ENCODE measurements around the gene ITPR1. TPM values are rescaled to one million over a fixed set of nuclear protein-coding genes. Genes with fewer than 3 reads are reported as not detected.

ITPR1 gene
- total and polyA plus RNA-seq, 2 experiments from 2014 or later: 6.8 to 21.0 TPM

DNA sequence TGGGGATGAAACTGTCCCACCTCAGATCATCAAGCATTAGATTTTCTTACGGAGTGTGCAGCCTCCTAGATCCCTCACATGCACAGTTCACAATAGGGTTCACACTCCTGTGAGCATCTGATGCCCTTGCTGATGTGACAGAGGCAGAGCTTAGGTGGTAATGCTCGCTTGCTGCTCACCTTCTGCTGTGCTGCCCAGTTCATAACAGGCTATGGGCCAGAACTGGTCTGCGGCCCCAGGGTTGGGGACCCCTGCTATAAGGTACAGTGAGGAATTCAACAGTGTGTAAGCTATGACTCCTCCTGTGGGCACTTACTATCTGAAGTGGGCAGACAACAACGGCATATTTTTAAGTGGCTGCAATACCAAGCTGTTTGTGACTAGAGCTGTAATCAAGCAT is 298.2 kb downstream of the ITPR1 start (continued):
- TF ChIP-seq, protein P1, sequence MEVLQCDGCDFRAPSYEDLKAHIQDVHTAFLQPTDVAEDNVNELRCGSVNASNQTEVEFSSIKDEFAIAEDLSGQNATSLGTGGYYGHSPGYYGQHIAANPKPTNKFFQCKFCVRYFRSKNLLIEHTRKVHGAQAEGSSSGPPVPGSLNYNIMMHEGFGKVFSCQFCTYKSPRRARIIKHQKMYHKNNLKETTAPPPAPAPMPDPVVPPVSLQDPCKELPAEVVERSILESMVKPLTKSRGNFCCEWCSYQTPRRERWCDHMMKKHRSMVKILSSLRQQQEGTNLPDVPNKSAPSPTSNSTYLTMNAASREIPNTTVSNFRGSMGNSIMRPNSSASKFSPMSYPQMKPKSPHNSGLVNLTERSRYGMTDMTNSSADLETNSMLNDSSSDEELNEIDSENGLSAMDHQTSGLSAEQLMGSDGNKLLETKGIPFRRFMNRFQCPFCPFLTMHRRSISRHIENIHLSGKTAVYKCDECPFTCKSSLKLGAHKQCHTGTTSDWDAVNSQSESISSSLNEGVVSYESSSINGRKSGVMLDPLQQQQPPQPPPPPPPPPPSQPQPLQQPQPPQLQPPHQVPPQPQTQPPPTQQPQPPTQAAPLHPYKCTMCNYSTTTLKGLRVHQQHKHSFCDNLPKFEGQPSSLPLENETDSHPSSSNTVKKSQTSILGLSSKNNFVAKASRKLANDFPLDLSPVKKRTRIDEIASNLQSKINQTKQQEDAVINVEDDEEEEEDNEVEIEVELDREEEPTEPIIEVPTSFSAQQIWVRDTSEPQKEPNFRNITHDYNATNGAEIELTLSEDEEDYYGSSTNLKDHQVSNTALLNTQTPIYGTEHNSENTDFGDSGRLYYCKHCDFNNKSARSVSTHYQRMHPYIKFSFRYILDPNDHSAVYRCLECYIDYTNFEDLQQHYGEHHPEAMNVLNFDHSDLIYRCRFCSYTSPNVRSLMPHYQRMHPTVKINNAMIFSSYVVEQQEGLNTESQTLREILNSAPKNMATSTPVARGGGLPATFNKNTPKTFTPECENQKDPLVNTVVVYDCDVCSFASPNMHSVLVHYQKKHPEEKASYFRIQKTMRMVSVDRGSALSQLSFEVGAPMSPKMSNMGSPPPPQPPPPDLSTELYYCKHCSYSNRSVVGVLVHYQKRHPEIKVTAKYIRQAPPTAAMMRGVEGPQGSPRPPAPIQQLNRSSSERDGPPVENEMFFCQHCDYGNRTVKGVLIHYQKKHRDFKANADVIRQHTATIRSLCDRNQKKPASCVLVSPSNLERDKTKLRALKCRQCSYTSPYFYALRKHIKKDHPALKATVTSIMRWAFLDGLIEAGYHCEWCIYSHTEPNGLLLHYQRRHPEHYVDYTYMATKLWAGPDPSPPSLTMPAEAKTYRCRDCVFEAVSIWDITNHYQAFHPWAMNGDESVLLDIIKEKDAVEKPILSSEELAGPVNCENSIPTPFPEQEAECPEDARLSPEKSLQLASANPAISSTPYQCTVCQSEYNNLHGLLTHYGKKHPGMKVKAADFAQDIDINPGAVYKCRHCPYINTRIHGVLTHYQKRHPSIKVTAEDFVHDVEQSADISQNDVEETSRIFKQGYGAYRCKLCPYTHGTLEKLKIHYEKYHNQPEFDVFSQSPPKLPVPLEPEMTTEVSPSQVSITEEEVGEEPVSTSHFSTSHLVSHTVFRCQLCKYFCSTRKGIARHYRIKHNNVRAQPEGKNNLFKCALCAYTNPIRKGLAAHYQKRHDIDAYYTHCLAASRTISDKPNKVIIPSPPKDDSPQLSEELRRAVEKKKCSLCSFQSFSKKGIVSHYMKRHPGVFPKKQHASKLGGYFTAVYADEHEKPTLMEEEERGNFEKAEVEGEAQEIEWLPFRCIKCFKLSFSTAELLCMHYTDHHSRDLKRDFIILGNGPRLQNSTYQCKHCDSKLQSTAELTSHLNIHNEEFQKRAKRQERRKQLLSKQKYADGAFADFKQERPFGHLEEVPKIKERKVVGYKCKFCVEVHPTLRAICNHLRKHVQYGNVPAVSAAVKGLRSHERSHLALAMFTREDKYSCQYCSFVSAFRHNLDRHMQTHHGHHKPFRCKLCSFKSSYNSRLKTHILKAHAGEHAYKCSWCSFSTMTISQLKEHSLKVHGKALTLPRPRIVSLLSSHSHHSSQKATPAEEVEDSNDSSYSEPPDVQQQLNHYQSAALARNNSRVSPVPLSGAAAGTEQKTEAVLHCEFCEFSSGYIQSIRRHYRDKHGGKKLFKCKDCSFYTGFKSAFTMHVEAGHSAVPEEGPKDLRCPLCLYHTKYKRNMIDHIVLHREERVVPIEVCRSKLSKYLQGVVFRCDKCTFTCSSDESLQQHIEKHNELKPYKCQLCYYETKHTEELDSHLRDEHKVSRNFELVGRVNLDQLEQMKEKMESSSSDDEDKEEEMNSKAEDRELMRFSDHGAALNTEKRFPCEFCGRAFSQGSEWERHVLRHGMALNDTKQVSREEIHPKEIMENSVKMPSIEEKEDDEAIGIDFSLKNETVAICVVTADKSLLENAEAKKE (CRISPR knock-in tag; IDR thresholded peaks at IDR 0.05): no peak
- no peak for TF ChIP-seq CREB1 (CRISPR knock-in tag; IDR thresholded peaks at IDR 0.05; ENCODE audit: low read depth)

DNA sequence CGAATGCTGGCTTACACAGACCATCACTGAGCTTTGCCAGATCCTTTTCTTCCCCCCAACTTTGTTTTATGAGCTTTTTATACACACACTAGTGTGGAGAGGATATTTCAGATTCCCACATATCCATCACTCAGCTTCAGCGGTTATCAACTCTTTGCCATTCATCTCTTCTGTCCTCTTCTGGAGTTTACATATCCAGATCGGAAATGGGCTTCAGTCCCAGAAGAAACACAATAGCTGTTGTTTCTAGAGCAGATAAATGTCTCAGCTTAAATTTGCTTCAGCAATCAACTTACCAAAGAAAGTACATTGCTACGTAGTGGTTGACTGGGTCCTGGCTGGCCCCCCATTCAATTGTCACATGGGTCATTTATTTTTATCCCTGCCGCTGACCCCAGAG is 300.2 kb downstream of the ITPR1 start:
- Histone ChIP-seq H2AFZ (no peak overlapping the region), H3F3A (replicated peaks; ENCODE audit: low read depth) (no peaks in the 10 kb centered on the region), H3K4me3 (no peak overlapping the region), H4K20me1 (replicated peaks; ENCODE audit: insufficient read depth) (no peaks in the 10 kb centered on the region), H3K79me2 (replicated peaks; ENCODE audit: insufficient read depth) (no peaks in the 10 kb centered on the region), H3K27me3 (ENCODE audit: insufficient read depth) (no peaks in the 10 kb centered on the region), H3K36me3 (ENCODE audit: insufficient read depth) (peaks cover 10% of the 10 kb centered on the region), H3K27ac (ENCODE audit: low read depth) (no peak overlapping the region), H3K4me1 (ENCODE audit: insufficient read depth) (no peaks in the 10 kb centered on the region), H3K9me2 (ENCODE audit: insufficient read depth) (no peaks in the 10 kb centered on the region), H3K4me2 (no peak overlapping the region)
- DNase-seq (ENCODE audit: low spot score) (no peak), ATAC-seq (no peak)
- H3K27me3 Mint-ChIP-seq (ENCODE audit: insufficient read depth, low read depth, poor library complexity): peaks cover 4% of the 10 kb centered on the region
- peaks cover 27% of the 10 kb centered on the region for H3K36me3 Mint-ChIP-seq (ENCODE audit: low read depth)
- H3K4me3 Mint-ChIP-seq: no peak overlapping the region
- H3K27ac Mint-ChIP-seq: no peak overlapping the region
- peaks cover 16% of the 10 kb centered on the region for H3K9me3 Mint-ChIP-seq
- no peaks in the 10 kb centered on the region for H3K4me1 Mint-ChIP-seq
- TF ChIP-seq EZH2 (IDR thresholded peaks at IDR 0.05; ENCODE audit: low read depth, unreplicated experiment) (no peak), STAT1 (IDR thresholded peaks at IDR 0.05; ENCODE audit: unreplicated experiment) (no peak), CREB1 (CRISPR knock-in tag; IDR thresholded peaks at IDR 0.05; ENCODE audit: low read depth) (no peak), ZNF331 (CRISPR knock-in tag; IDR thresholded peaks at IDR 0.05; ENCODE audit: low read depth) (no peak), ZNF114 (CRISPR knock-in tag; IDR thresholded peaks at IDR 0.05) (no peak), EZH2phosphoT487 (IDR thresholded peaks at IDR 0.05; ENCODE audit: unreplicated experiment) (no peak), POLR2AphosphoS5 (IDR thresholded peaks at IDR 0.05; ENCODE audit: low read depth) (no peak), NANOG (IDR thresholded peaks at IDR 0.05; ENCODE audit: borderline replicate concordance) (no peak)
- TF ChIP-seq, protein P1 (CRISPR knock-in tag; IDR thresholded peaks at IDR 0.05): no peak
- TF ChIP-seq, protein P2, sequence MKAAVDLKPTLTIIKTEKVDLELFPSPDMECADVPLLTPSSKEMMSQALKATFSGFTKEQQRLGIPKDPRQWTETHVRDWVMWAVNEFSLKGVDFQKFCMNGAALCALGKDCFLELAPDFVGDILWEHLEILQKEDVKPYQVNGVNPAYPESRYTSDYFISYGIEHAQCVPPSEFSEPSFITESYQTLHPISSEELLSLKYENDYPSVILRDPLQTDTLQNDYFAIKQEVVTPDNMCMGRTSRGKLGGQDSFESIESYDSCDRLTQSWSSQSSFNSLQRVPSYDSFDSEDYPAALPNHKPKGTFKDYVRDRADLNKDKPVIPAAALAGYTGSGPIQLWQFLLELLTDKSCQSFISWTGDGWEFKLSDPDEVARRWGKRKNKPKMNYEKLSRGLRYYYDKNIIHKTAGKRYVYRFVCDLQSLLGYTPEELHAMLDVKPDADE (IDR thresholded peaks at IDR 0.05): no peak

Data from GM23338 (cell line).